GM18526 (cell line): ENCODE measurements around the gene AHNAK2.

Experiments used
- POLR2A ChIP-seq: IDR thresholded peaks from 3 replicates; pipeline ENCODE4 v1.6.1; 2011; ENCODE audit not compliant: insufficient read length; ENCODE audit errors: extremely low read depth

The AHNAK2 gene

GRCh38 chr14:104900639-104901512 is 77.3 kb downstream of the AHNAK2 start:
- no peak for TF ChIP-seq POLR2A

- no peak for TF ChIP-seq POLR2A
These were observed 78.4 kb downstream of the AHNAK2 start for GRCh38 chr14:104899781-104900180.

GRCh38 chr14:104898870-104899510 is 79.2 kb downstream of the AHNAK2 start:
- TF ChIP-seq POLR2A: no peak

- TF ChIP-seq POLR2A: no peak
These were observed 80.0 kb downstream of the AHNAK2 start for GRCh38 chr14:104898195-104898558.

- no peak for TF ChIP-seq POLR2A
These were observed 80.6 kb downstream of the AHNAK2 start for GRCh38 chr14:104897330-104898194.

- no peak for TF ChIP-seq POLR2A
These were observed 82.2 kb downstream of the AHNAK2 start for GRCh38 chr14:104895786-104896661.

GRCh38 chr14:104895207-104895785 is 82.9 kb downstream of the AHNAK2 start:
- no peak for TF ChIP-seq POLR2A

GRCh38 chr14:104894331-104895206 is 83.6 kb downstream of the AHNAK2 start:
- no peak for TF ChIP-seq POLR2A

GRCh38 chr14:104893435-104894207 is 84.6 kb downstream of the AHNAK2 start:
- TF ChIP-seq POLR2A: no peak

GRCh38 chr14:104892531-104893434 is 85.4 kb downstream of the AHNAK2 start:
- no peak for TF ChIP-seq POLR2A

- no peak for TF ChIP-seq POLR2A
These were observed 86.3 kb downstream of the AHNAK2 start for GRCh38 chr14:104891664-104892530.
